HCT116 (cell line): Measurements from ENCODE around the gene MAT2B. TPM values are rescaled to one million over a fixed set of nuclear protein-coding genes. Genes with fewer than 3 reads are reported as not detected.

Experiments used
- ATAC-seq: fragments of 200-7000 bp; cut with Tn5 transposase; 2 replicates; pipeline ENCODE4 v1.9.1; 2020; ENCODE audit warnings: mild to moderate bottlenecking, moderate library complexity
- BruUV-seq: library from RNA; stranded (reverse); fragments of 400-500 nt; replicated peaks from 2 replicates; lab custom pipeline; 2021; lab: Mats Ljungman, UMichigan
- CTCF ChIA-PET: fragments of 300-600 bp; sonication (Branson Sonifier 250); formaldehyde crosslinking; loops from one replicate; lab custom pipeline; 2021; ENCODE audit warnings: antibody characterized with exemption; lab: Charles Lee
- POLR2A ChIA-PET: fragments of 300-600, 350-600 bp; sonication (Branson Sonifier 250); formaldehyde crosslinking; loops from one replicate; lab custom pipeline; 2021; ENCODE audit warnings: antibody characterized with exemption; lab: Charles Lee
- RAD21 ChIA-PET, 2 experiments: fragments of 300-600 bp; sonication (Branson Sonifier 250); formaldehyde crosslinking; loops; one replicate each; lab custom pipeline; 2023; ENCODE audit warnings: low total read pairs in 2 of 2; ENCODE audit not compliant: uncharacterized antibody in 2 of 2, unreplicated experiment in 2 of 2, low non-redundant PET in 1 of 2; lab: Charles Lee
- DNase-seq: peaks from one replicate; pipeline ENCODE4 v3.0.0-alpha.2; 2010; ENCODE audit warnings: low read depth, low spot score
- H2AFZ ChIP-seq: fragments of 200-600 bp; shearing (Covaris generic), sonication (generic); 2 replicates; pipeline ENCODE4 v1.6.1; 2017; ENCODE audit warnings: low read depth, mixed run types, mixed read lengths, antibody characterized with exemption, low read length; ENCODE audit not compliant: poor library complexity, severe bottlenecking
- H3K27ac ChIP-seq: 2 replicates; pipeline ENCODE4 v1.5.1; 2012; ENCODE audit warnings: low read depth, low read length
- H3K27me3 ChIP-seq: fragments of 200-600 bp; sonication (generic); 2 replicates; pipeline ENCODE4 v1.6.1; 2016; ENCODE audit warnings: mixed run types, low read length, mixed read lengths; ENCODE audit not compliant: insufficient read depth
- H3K36me3 ChIP-seq, 2 experiments: fragments of 200-500 bp in 1 of 2; fragments of 200-600 bp in 1 of 2; sonication (Bioruptor generic) in 1 of 2; sonication (generic) in 1 of 2; 2 replicates each; pipeline versions ENCODE4 v1.5.1 to v1.6.1; 2014 to 2016; ENCODE audit warnings: low read length in 2 of 2, inconsistent platforms in 1 of 2, mixed read lengths in 1 of 2, mixed run types in 1 of 2; ENCODE audit not compliant: insufficient read depth in 2 of 2, control insufficient read depth in 1 of 2
- H3K4me1 ChIP-seq, 2 experiments: fragments of 200-600 bp in 1 of 2; sonication (generic) in 1 of 2; 2 replicates each; pipeline versions ENCODE4 v1.5.1 to v1.6.1; 2012 to 2017; ENCODE audit warnings: low read length in 2 of 2, inconsistent platforms in 1 of 2, mild to moderate bottlenecking in 1 of 2, mixed read lengths in 1 of 2, mixed run types in 1 of 2, moderate library complexity in 1 of 2; ENCODE audit not compliant: insufficient read depth in 2 of 2, control insufficient read depth in 1 of 2
- H3K4me2 ChIP-seq: fragments of 200-600 bp; sonication (generic); 2 replicates; pipeline ENCODE4 v1.6.1; 2017; ENCODE audit warnings: mixed run types, low read length, mixed read lengths
- H3K4me3 ChIP-seq, 2 experiments: fragments of 200-600 bp in 1 of 2; sonication (generic) in 1 of 2; replicated peaks in 1 of 2; 2 replicates each; pipeline ENCODE4 v1.5.1; 2011 to 2016; ENCODE audit warnings: low read length in 2 of 2, control low read depth in 1 of 2, low read depth in 1 of 2, mild to moderate bottlenecking in 1 of 2, mixed read lengths in 1 of 2, mixed run types in 1 of 2
- H3K79me2 ChIP-seq: fragments of 200-600 bp; sonication (generic); 2 replicates; pipeline ENCODE4 v1.6.1; 2017; ENCODE audit warnings: mild to moderate bottlenecking, mixed run types, low read length, moderate library complexity, mixed read lengths; ENCODE audit not compliant: insufficient read depth
- H3K9ac ChIP-seq: fragments of 200-600 bp; sonication (generic); 2 replicates; pipeline ENCODE4 v1.6.1; 2016; ENCODE audit warnings: low read length, mixed read lengths
- H3K9me2 ChIP-seq: fragments of 200-600 bp; sonication (generic), shearing (Covaris generic); 2 replicates; pipeline ENCODE4 v1.6.1; 2017; ENCODE audit warnings: mixed run types, mild to moderate bottlenecking, moderate library complexity; ENCODE audit not compliant: insufficient read depth
- H3K9me3 ChIP-seq, 2 experiments: fragments of 200-500 bp in 1 of 2; fragments of 200-600 bp in 1 of 2; sonication (Bioruptor generic) in 1 of 2; sonication (generic) in 1 of 2; 2 replicates each; pipeline ENCODE4 v1.6.1; 2014 to 2017; ENCODE audit warnings: low read length in 2 of 2, mixed read lengths in 2 of 2, inconsistent platforms in 1 of 2, low read depth in 1 of 2, mild to moderate bottlenecking in 1 of 2, mixed run types in 1 of 2, moderate library complexity in 1 of 2; ENCODE audit not compliant: control insufficient read depth in 1 of 2, insufficient read depth in 1 of 2
- H4K20me1 ChIP-seq: fragments of 200-600 bp; sonication (generic), shearing (Covaris generic); 2 replicates; pipeline ENCODE4 v1.6.1; 2017; ENCODE audit warnings: mixed run types, mild to moderate bottlenecking, moderate library complexity; ENCODE audit not compliant: insufficient read depth
- ATF3 ChIP-seq: IDR thresholded peaks from 2 replicates; pipeline ENCODE4 v1.6.1; 2012
- CBX3 ChIP-seq: IDR thresholded peaks from 2 replicates; pipeline ENCODE4 v1.6.1; 2012; ENCODE audit warnings: low read depth
- ELF1 ChIP-seq: IDR thresholded peaks from 2 replicates; pipeline ENCODE4 v1.6.1; 2012; ENCODE audit warnings: low read depth, borderline replicate concordance
- JUND ChIP-seq: IDR thresholded peaks from 2 replicates; pipeline ENCODE4 v1.6.1; 2012
- POLR2A ChIP-seq: IDR thresholded peaks from 2 replicates; pipeline ENCODE4 v1.7.0; 2011; ENCODE audit warnings: borderline replicate concordance; ENCODE audit not compliant: insufficient read depth, insufficient read length; ENCODE audit errors: extremely low read depth
- RAD21 ChIP-seq: IDR thresholded peaks from 2 replicates; pipeline ENCODE4 v1.6.1; 2012; ENCODE audit warnings: low read depth, mild to moderate bottlenecking
- TCF7L2 ChIP-seq: IDR thresholded peaks from 2 replicates; pipeline ENCODE4 v1.7.0; 2011; ENCODE audit warnings: borderline replicate concordance, inconsistent platforms; ENCODE audit not compliant: insufficient read depth, insufficient read length; ENCODE audit errors: extremely low read depth
- YY1 ChIP-seq: IDR thresholded peaks from 2 replicates; pipeline ENCODE4 v1.6.1; 2011; ENCODE audit warnings: low read length, low read depth, moderate library complexity, mild to moderate bottlenecking; ENCODE audit not compliant: insufficient replicate concordance; ENCODE audit errors: extremely low read depth
- ZFX ChIP-seq: fragments of 450-650 bp; IDR thresholded peaks from 2 replicates; pipeline ENCODE4 v1.6.1; 2017
- ZNF274 ChIP-seq: fragments of 200-500 bp; sonication (Bioruptor generic); IDR thresholded peaks from 2 replicates; pipeline ENCODE4 v1.6.1; 2014; ENCODE audit warnings: mild to moderate bottlenecking, low read depth, low read length, inconsistent platforms
- intact Hi-C: fragments of 100-400 bp; cut with micrococcal nuclease; formaldehyde crosslinking; loops from 2 replicates; pipeline ENCODE4 v1.10.0; 2022
- total RNA-seq: library from RNA; stranded (reverse); gene quantifications from one replicate; pipeline ENCODE4 v1.2.1, GENCODE V29; 2021; ENCODE audit not compliant: unreplicated experiment
- TF ChIP-seq, protein P1 (sequence below): IDR thresholded peaks from 2 replicates; pipeline ENCODE4 v1.6.1; 2012; ENCODE audit warnings: low read depth
- TF ChIP-seq, protein P2 (sequence below), 3 experiments: fragments of 200-600 bp in 1 of 3; sonication (generic) in 1 of 3; IDR thresholded peaks in 2 of 3; conservative IDR thresholded peaks in 1 of 3; 2 replicates each; pipeline ENCODE4 v1.5.1; 2012 to 2017; ENCODE audit warnings: low read depth in 2 of 3, low read length in 2 of 3, antibody characterized with exemption in 1 of 3, borderline replicate concordance in 1 of 3, control low read depth in 1 of 3, mild to moderate bottlenecking in 1 of 3, mixed read lengths in 1 of 3, mixed run types in 1 of 3, moderate library complexity in 1 of 3; ENCODE audit not compliant: insufficient read depth in 1 of 3

The MAT2B gene
- total RNA-seq, 1 experiment from 2014 or later = 45.9 TPM

GRCh38 chr5:163540696-163541095, 35.3 kb downstream of the MAT2B start:
- Histone ChIP-seq H3K36me3 (no peaks in the 10 kb centered on the region), H3K9me2 (no peaks in the 10 kb centered on the region), H3K27me3 (peaks cover 13% of the 10 kb centered on the region)
- TF ChIP-seq RAD21 (no peak), ELF1 (no peak), ZFX (no peak), POLR2A (no peak), JUND (no peak), TCF7L2 (no peak), CBX3 (no peak), ZNF274 (no peak), YY1 (no peak), ATF3 (no peak)
- TF ChIP-seq, protein P1, sequence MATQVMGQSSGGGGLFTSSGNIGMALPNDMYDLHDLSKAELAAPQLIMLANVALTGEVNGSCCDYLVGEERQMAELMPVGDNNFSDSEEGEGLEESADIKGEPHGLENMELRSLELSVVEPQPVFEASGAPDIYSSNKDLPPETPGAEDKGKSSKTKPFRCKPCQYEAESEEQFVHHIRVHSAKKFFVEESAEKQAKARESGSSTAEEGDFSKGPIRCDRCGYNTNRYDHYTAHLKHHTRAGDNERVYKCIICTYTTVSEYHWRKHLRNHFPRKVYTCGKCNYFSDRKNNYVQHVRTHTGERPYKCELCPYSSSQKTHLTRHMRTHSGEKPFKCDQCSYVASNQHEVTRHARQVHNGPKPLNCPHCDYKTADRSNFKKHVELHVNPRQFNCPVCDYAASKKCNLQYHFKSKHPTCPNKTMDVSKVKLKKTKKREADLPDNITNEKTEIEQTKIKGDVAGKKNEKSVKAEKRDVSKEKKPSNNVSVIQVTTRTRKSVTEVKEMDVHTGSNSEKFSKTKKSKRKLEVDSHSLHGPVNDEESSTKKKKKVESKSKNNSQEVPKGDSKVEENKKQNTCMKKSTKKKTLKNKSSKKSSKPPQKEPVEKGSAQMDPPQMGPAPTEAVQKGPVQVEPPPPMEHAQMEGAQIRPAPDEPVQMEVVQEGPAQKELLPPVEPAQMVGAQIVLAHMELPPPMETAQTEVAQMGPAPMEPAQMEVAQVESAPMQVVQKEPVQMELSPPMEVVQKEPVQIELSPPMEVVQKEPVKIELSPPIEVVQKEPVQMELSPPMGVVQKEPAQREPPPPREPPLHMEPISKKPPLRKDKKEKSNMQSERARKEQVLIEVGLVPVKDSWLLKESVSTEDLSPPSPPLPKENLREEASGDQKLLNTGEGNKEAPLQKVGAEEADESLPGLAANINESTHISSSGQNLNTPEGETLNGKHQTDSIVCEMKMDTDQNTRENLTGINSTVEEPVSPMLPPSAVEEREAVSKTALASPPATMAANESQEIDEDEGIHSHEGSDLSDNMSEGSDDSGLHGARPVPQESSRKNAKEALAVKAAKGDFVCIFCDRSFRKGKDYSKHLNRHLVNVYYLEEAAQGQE = no peak
- TF ChIP-seq, protein P2, sequence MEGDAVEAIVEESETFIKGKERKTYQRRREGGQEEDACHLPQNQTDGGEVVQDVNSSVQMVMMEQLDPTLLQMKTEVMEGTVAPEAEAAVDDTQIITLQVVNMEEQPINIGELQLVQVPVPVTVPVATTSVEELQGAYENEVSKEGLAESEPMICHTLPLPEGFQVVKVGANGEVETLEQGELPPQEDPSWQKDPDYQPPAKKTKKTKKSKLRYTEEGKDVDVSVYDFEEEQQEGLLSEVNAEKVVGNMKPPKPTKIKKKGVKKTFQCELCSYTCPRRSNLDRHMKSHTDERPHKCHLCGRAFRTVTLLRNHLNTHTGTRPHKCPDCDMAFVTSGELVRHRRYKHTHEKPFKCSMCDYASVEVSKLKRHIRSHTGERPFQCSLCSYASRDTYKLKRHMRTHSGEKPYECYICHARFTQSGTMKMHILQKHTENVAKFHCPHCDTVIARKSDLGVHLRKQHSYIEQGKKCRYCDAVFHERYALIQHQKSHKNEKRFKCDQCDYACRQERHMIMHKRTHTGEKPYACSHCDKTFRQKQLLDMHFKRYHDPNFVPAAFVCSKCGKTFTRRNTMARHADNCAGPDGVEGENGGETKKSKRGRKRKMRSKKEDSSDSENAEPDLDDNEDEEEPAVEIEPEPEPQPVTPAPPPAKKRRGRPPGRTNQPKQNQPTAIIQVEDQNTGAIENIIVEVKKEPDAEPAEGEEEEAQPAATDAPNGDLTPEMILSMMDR (IDR thresholded peaks at IDR 0.05 in 2 of 3, conservative IDR thresholded peaks at IDR 0.05 in 1 of 3; ENCODE audit: borderline replicate concordance in 1 of 3, insufficient read depth in 1 of 3, low read depth in 2 of 3, low read length in 2 of 3) = no peak
- TF ChIP-seq, all 23 proteins: peak for 0
- POLR2A ChIA-PET = no interaction called here
- DNase-seq (no peak), ATAC-seq (no peak)
- intact Hi-C loops = no loop called here
- no peaks in the 10 kb centered on the region for H3K79me2 ChIP-seq
- H3K9ac ChIP-seq = no peak overlapping the region
- H2AFZ ChIP-seq = no peak overlapping the region
- RAD21 ChIA-PET = no interaction called here
- no peak overlapping the region for H3K4me2 ChIP-seq
- H3K4me3 ChIP-seq = no peak overlapping the region
- no TSS peak for BruUV-seq
- no peaks in the 10 kb centered on the region for H3K4me1 ChIP-seq
- no peaks in the 10 kb centered on the region for H3K9me3 ChIP-seq
- CTCF ChIA-PET = no interaction called here
- no peak overlapping the region for H3K27ac ChIP-seq
- no peaks in the 10 kb centered on the region for H4K20me1 ChIP-seq
